GM18507 (cell line): Measurements from ENCODE around the gene HAUS8.
"Not testable (repeated sequence)": the region's sequence is repeated elsewhere in the genome, so short reads cannot be mapped to it uniquely, and the experiment has no call there.

ENCODE experiments used
- DNase-seq: peaks from one replicate; pipeline ENCODE4 v3.0.0; 2011; ENCODE audit warnings: low read depth; ENCODE audit not compliant: insufficient read length; ENCODE audit errors: extremely low spot score
- FAIRE-seq: peaks from 2 replicates; lab custom pipeline; 2011; peaks lifted over from hg19 to GRCh38; lab: Jason Lieb, UNC

Gene HAUS8

DNA sequence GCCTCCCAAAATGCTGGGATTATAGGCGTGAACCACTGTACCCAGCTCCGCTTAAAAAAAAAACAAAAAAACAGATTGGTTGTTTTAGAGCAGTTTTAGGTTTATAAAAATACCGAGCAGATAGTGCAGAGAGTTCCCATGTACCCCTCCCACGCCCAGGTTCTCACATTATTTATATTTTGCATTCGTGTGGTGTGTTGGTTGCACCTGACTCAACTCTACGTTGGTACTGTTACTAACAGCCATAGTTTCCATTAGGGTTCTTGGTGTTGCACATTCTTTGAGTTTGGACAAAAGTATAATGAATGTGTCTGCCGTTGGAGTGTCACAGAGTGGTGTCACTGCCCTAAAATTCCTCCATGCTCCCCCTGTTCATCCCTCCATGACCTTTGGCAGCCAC lies 29.4 kb upstream of the HAUS8 start:
- DNase-seq (no peak), FAIRE-seq (peak; percentile 51)

DNA sequence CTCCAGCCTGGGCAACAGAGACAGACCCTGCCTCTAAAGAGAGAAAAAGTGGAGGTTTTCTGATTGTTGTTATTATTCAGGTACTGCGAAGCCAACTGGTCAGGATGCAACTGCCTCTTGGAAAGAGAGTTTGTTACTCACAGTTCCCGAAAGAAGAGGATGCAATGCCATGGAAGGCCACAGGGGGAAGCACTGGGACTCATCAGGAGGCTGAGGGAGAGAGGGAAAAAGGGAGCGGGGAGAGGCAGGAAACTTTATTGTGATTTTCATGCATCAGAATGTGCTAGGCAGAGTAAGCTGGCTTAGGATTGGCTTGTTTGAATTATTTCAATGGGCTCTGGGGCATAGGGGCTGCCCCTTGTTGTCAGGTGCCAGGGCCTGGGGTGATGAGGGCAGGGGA lies 27.9 kb upstream of the HAUS8 start:
- FAIRE-seq (no peak), DNase-seq (no peak)

DNA sequence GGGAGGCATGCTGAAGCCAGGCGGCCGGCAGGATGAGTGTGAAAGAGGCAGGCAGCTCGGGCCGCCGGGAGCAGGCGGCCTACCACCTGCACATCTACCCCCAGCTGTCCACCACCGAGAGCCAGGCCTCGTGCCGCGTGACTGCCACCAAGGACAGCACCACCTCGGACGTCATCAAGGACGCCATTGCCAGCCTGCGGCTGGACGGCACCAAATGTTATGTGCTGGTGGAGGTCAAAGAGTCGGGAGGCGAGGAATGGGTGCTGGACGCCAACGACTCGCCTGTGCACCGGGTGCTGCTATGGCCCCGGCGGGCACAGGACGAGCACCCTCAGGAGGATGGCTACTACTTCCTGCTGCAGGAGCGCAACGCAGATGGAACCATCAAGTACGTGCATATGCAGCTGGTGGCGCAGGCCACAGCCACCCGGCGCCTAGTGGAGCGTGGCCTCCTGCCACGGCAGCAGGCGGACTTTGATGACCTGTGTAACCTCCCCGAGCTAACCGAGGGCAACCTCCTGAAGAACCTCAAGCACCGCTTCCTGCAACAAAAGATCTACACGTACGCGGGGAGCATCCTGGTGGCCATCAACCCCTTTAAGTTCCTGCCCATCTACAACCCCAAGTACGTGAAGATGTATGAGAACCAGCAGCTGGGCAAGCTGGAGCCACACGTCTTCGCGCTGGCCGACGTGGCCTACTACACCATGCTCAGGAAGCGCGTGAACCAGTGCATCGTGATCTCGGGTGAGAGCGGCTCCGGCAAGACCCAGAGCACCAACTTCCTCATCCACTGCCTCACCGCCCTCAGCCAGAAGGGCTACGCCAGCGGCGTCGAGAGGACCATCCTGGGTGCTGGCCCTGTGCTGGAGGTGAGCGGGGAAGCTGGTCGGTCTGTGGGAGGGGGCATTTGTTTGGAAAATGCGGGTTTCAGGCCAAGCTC lies 26.7 kb upstream of the HAUS8 start:
- FAIRE-seq, result peak; percentile 50
- DNase-seq, result no peak

DNA sequence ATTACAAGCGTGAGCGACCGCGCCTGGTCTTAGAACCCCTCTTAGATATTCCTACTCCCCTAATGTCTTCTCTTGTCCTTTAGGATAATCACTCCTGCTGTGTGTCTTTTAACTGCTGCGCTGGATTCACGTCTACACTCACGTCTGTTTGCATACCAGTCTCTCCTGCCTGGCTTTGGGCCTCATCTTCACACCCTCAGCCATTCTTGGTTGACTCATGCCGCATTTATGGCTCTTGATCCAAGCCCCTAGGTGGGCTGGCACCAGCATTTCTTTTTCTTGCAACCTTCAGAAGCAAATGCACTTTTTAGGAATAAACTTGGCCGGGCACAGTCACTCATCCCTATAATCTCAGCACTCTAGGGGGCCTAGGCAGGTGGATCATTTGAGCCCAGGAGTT lies 23.1 kb upstream of the HAUS8 start:
- FAIRE-seq (no peak), DNase-seq (no peak)

DNA sequence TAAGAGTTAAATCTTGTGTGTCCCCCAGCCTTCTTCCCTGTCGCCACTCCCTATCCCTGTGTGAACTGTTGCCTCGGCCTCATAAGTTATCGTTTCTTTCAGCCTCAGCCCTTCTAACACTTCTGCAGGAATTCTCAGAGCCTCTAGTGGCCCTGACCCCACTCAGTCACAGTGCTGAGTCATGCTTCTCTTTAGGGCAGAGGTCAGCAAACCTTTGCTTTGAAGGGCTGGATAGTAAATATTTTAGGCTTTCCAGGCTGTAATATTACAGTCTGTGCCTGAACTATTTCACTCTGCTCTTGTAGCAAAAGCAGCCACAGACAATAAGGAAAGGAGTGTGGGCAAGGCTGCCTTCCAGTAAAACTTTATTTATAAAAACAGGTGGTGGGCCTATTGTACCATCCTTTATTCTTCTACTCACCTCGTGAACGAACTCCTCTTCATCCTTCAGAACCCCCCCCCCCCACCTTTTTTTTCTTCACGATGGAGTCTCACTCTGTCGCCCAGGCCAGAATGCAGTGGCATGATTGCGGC lies 22.4 kb upstream of the HAUS8 start:
- no peak for FAIRE-seq
- DNase-seq, result no peak

DNA sequence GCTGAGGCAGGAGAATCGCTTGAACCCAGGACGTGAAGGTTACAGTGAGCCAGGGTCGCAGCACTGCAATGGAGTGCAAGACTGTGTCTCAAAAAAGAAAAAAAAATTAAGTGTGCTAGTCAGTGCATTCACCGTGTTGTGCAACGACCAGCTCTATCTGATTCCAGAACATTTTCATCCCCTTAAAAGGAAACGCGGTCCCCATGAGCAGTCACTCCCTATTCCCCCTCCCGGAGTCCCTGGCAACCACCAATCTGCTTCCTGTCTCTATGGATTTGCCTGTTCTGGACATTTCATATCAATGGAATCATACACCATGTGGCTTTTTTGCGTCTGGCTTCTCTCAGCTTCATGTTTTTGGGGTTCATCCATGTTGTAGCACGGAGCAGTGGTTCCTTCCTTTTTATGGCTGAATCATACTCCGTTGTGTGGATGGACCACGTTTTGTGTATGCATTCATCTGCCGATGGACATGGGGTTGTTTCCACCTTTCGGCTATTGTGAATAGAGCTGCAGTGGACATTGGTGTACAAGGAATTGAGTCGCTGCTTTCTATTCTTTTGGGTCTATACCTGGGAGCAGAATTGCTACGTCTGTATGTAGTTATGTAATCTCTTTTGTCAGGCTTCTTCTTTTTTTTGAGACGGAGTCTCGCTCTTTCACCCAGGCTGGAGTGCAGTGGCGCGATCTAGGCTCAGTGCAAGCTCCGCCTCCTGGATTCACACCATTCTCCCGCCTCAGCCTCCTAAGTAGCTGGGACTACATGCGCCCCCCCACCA lies 20.1 kb upstream of the HAUS8 start:
- no peak for FAIRE-seq

DNA sequence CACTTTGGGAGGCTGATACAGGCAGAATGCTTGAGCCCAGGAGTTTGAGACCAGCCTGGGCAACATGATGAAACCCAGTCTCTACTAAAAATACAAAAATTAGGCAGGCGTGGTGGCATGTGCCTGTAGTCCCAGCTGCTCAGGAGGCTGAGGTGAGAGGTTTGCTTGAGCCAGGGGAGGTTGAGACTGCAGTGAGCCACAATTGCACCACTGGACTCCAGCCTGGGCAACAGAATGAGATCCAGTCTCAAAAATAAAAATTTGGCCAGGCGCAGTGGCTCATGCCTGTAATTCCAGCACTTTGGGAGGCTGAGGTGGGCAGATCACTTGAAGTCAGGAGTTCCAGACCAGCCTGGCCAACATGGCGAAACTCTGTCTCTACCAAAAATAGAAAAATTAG lies 19.4 kb upstream of the HAUS8 start:
- FAIRE-seq, result not testable (repeated sequence)

More for the DNA sequence above, 20.1 kb upstream of the HAUS8 start:
- DNase-seq, result no peak

DNA sequence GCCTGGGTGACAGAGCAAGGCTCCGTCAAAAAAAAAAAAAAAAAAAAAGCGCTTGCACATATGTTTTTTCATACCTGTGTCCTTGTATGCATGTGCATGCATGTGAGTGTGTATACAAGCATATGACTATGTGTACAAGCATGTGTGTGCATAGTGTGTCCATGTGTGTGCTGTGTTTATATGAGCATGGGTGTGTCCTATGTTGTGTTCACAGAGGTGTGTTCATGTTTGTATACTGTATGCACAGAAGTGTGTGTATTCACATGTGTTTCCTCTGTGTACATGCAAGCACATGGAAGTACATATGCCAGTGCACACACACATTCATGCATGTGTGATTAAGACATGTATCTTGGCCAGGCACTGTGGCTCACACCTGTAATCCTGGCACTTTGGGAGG lies 17.4 kb upstream of the HAUS8 start:
- DNase-seq (no peak), FAIRE-seq (no peak)

More for the DNA sequence above, 19.4 kb upstream of the HAUS8 start:
- not testable (repeated sequence) for DNase-seq

DNA sequence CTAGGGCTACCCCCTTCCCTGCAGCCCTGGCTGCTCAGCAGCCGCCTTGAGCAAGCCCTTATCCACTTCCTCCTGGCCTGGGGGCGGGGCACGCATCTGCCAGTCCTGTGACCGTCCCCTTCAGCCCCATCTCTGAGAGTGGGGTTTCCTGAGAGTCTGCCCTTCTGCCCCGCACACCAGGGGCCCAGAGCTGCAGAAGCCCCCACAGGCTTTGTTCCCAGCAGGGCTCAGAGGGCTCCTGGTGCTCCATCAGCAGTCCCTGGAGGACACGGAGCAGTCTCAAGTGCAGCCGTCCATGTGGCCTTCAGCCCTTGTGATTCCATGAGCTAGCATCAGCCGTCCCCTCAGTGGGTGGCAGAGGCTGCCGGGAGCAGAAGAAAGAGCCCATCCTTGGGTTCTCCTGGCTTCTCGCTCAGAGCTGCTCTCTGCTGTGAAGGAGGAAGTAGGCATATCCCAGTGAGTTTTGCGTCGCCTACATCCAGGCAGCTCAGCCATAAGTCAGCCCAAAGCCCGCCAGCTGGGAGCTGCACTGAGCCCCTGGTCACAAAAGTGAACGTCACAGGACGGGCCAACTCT lies 16.6 kb upstream of the HAUS8 start:
- FAIRE-seq (no peak), DNase-seq (no peak)

DNA sequence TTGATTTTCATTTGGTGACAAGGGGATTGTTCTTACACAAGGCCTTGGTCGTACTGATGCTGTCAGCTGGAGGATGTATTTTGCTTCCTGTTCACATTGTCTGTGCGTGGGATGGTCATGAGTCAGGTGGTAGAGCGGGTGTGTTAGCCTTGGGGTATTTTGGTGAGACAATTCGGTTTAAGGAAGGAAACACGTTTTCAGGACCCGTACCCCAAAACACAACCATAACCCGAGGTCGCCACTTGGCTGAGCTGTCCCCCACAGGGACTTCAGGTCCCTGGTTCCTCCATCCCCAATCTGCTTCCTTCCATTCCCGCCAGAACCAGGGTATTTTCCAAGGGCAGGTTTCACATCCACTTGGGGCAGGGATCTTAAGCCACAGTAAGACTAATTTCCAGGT lies 15.3 kb upstream of the HAUS8 start:
- FAIRE-seq, result peak; percentile 75
- DNase-seq, result no peak

DNA sequence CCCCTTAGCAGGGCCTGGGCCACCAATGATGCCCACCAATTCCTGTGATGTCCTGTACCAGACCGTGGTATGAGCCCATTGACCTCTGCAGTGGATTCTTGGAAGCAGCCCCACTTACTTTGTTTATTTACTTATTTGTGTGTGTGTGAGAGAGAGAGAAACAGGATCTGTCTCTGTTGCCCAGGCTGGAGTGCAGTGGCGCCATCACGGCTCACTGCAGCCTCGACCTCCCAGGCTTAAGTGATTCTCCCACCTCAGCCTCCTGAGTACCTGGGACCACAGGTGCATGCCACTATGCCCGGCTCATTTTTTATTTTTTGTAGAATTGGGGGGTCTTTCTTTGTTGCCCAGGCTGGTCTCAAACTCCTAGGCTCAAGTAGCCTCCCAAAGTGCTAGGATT lies 13.3 kb upstream of the HAUS8 start:
- no peak for DNase-seq
- FAIRE-seq, result no peak

DNA sequence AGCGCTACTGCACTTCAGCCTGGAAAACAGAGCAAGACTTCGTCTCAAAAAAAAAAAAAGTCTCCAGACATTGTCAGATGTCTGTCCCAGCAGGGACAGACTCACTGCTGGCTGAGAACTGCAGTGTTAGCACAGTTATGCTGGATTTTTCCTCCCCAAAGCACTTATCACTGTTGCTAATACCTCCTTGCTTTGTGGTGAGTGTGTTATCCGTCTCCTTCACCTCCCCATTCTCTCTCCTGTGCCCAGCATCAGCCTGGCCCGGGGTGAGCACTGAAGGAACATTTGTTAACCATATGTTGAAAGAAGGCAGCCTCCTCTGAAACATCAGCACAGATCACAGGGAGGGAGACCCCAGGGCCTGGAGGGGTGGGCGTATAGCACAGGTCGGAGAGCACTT lies 11.6 kb upstream of the HAUS8 start:
- DNase-seq (no peak), FAIRE-seq (no peak)

DNA sequence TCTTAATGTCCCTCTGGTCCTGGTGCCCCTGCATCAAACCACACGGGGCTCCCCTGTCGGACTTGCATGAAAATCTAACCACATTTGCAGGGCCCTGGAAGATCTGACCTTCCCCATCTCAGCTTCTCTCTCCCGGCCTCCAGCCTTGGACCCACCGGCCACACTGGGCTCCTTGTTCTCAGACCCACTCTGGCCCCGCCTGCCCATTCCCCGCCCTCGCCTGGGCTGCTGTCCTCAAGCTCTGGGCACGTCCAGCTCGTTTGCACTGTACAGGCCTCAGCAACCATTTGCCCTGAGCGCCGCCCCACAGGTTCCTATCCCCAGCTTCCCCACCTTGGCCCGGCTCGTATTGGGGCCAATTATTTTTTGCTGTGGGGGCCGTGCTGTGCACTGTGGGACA lies 10.9 kb upstream of the HAUS8 start:
- DNase-seq (no peak), FAIRE-seq (no peak)

DNA sequence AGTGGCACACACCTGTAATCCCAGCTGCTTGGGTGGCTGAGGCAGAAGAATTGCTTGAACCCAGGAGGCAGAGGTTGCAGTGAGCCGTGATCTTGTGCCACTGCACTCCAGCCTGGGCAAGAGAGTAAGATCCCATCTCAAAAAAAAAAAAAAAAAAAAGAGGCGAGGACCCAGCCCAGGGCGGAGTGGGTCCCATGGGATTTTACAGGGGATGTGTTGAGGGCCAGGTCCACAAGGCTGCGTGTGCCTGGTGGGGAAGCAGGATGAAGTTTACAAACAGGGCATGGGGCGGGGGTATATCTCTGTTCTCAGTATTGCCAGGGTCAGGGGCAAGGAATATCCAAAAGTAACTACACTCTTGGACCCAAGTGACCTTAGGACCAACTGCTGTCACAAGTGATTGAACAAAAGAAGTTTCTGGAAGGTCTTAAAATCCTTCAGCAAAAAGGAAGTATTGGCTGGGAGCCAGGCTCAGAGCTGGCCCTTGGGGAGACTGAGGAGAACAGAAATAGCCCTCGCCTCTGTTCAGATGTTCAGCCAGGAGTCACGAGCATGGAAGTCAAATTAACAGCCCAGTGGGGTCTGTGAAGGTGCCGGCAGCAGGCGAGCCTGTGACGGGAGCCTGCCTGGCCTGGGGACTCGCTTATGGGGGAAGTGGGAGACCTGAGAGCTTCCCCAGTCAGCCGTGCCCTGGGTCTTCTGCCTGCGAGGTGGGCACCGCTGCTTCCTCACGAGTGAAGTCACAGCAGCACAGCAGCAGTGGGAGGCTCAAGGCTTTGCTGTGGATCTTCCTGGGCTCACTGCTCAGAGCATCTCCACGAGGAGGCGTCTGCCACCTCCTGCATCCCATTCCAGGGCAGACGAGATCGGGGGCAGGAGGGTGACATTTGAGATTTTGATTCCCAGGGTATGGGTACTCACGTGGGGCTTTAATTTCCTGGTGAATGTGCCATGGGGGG lies 6.7 kb upstream of the HAUS8 start:
- no peak for DNase-seq

DNA sequence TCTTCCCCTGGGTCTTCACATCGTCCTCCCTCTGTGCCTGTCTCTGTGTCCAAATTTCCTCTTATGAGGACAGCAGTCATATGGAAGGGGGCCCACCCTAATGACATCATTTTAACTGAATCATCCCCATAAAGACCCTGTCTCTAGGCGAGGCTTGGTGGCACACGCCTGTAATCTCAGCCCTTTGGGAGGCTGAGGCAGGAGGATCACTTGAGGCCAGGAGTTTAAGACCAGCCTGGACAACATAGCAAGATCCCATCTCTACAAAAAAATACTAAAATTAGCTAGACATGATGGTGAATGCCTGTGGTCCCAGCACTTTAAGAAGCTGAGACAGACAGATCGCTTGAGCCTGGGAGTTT lies 5.2 kb upstream of the HAUS8 start:
- FAIRE-seq (no peak), DNase-seq (no peak)

More for the DNA sequence above, 6.7 kb upstream of the HAUS8 start:
- FAIRE-seq, result no peak

DNA sequence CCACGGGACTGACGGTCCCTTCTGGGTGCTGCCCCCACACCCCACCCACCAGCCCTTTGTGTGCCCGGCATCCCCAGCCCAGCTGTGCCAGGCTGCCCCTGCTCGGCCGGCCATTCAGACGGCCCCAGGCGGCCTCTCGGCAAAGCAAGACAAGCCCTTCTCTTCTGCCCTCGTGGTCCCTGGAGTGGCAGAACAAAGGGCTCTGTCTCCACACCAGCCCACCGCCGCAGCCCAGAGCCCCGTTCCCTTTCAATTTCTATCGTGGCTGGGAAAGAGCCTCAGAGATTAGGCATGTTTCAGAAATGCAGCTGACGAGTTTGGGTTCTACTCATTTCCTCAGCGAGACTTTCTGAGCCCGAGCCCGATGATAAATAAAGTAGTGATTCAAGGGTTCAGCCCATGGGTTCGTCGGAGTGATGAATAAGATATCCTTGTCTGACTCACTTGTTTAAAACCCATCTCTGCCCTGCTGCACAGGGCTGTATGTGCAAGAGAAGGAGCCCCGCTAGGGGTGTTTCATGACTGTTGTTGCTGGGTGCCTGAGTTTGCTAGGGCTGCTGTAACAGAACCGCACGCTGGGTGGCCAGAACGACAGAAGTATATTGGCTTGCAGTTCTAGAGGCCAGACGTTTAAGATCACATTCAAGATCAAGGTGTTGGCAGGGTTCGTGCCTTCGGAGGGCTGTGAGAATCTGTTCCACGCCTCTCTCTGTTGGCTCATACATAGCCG lies 4.6 kb upstream of the HAUS8 start:
- FAIRE-seq (peak; percentile 90), DNase-seq (peak; percentile 54)

DNA sequence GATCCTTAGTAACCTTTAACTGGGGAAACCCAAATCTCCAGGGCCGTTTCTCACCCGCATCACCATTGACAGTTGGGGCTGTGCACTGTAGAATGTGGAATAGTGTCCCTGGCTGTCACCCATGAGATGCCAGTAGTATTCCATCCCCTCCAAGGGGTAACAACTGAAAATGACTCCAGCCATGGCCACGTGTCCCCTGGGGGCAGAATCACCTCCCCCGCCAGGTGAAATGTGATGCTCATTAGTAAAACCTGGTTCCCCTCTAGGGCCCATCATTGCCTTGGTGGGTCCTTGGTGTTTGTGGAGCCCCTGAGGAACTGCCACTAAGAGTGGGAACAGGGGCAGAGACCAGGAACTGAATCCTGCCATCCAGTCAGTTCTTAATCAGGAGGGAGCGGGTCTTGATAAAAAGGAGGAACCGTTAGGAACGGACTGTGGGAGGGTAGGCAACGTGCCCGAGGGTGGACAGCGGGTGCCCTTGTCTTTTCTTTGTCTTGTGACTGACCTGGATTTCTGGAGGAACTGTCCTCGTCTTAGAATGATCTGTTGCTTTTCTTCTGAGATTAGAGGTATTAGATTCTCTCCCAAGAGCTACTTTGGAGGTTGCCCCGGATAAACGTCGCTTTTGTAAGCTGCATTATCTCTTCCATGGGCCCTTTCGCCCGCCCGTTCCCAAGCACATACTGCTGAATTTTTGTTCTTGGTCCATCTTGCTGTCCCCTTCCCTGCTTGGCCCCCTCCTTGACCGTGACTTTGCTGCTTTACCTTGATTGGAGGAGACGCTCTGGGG lies 3.9 kb upstream of the HAUS8 start:
- no peak for DNase-seq
- FAIRE-seq, result no peak
